ENCODE measurements around the gene VAT1L.

Gene VAT1L

GRCh38 chr16:77868478-77868877 lies 80.1 kb downstream of the VAT1L start:
- H3K27me3 ChIP-seq (ENCODE audit: control insufficient read depth, low read length): no peaks in the 10 kb centered on the region
- TF ChIP-seq CTCF (IDR thresholded peaks at IDR 0.05; ENCODE audit: low read depth, low read length, poor library complexity, severe bottlenecking) (no peak), EZH2phosphoT487 (IDR thresholded peaks at IDR 0.05; ENCODE audit: borderline replicate concordance, low read length) (no peak)
- no peaks in the 10 kb centered on the region for H3K36me3 ChIP-seq (ENCODE audit: control insufficient read depth, low read length)
- H3K4me3 ChIP-seq (ENCODE audit: low read length): no peak overlapping the region
- no peak overlapping the region for H3K4me2 ChIP-seq (ENCODE audit: low read length)
- no peaks in the 10 kb centered on the region for H3K9me3 ChIP-seq (ENCODE audit: control insufficient read depth, insufficient read depth, low read length)
- no peak overlapping the region for H3K27ac ChIP-seq (ENCODE audit: low read depth, low read length)
- H3K4me1 ChIP-seq (ENCODE audit: control insufficient read depth, low read length): no peaks in the 10 kb centered on the region
- no peaks in the 10 kb centered on the region for H3K9me2 ChIP-seq (replicated peaks; ENCODE audit: control insufficient read depth, low read length)
- no peaks in the 10 kb centered on the region for H3F3A ChIP-seq (ENCODE audit: control insufficient read depth, insufficient read depth)
- no peaks in the 10 kb centered on the region for H3K79me2 ChIP-seq (ENCODE audit: control insufficient read depth, low read length)
- H4K20me1 ChIP-seq (ENCODE audit: control insufficient read depth, insufficient read depth, low read depth, low read length): no peaks in the 10 kb centered on the region

- Histone ChIP-seq H3K4me3 (ENCODE audit: low read length) (no peak overlapping the region), H3K79me2 (ENCODE audit: control insufficient read depth, low read length) (no peaks in the 10 kb centered on the region), H3K4me1 (ENCODE audit: control insufficient read depth, low read length) (no peaks in the 10 kb centered on the region), H3K27ac (ENCODE audit: low read depth, low read length) (no peak overlapping the region), H4K20me1 (ENCODE audit: control insufficient read depth, insufficient read depth, low read depth, low read length) (no peaks in the 10 kb centered on the region), H3F3A (ENCODE audit: control insufficient read depth, insufficient read depth) (no peaks in the 10 kb centered on the region), H3K4me2 (ENCODE audit: low read length) (no peak overlapping the region), H3K27me3 (ENCODE audit: control insufficient read depth, low read length) (no peaks in the 10 kb centered on the region), H3K9me3 (ENCODE audit: control insufficient read depth, insufficient read depth, low read length) (no peaks in the 10 kb centered on the region), H3K36me3 (ENCODE audit: control insufficient read depth, low read length) (no peaks in the 10 kb centered on the region), H3K9me2 (replicated peaks; ENCODE audit: control insufficient read depth, low read length) (no peaks in the 10 kb centered on the region)
- TF ChIP-seq CTCF (IDR thresholded peaks at IDR 0.05; ENCODE audit: low read depth, low read length, poor library complexity, severe bottlenecking) (no peak), EZH2phosphoT487 (IDR thresholded peaks at IDR 0.05; ENCODE audit: borderline replicate concordance, low read length) (no peak)
Measured at GRCh38 chr16:77869997-77870813, 81.8 kb downstream of the VAT1L start.

DNA sequence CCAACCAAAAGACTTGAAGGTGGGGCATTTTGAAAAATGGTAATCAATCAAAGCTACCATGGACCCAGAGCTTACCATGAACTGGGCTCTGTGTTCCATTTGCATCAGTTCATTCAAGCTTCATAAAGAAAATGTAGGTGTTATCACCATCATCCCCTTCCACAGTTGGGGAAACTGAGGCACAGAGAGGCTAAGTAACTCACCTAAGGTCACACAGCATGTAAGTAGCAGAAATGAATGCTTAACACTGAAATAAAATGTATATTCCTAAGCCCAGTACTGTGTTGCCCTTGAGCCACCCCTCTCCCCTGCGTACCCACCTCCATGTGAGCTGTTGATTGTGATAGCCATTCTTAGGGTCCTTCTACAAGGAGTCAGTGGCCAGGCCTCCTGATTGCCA lies 83.6 kb downstream of the VAT1L start:
- Histone ChIP-seq H3K4me1 (ENCODE audit: control insufficient read depth, low read length) (no peaks in the 10 kb centered on the region), H3K4me3 (ENCODE audit: low read length) (no peak overlapping the region), H3K27me3 (ENCODE audit: control insufficient read depth, low read length) (no peaks in the 10 kb centered on the region), H3K27ac (ENCODE audit: low read depth, low read length) (no peak overlapping the region), H3F3A (ENCODE audit: control insufficient read depth, insufficient read depth) (no peaks in the 10 kb centered on the region), H4K20me1 (ENCODE audit: control insufficient read depth, insufficient read depth, low read depth, low read length) (no peaks in the 10 kb centered on the region), H3K9me3 (ENCODE audit: control insufficient read depth, insufficient read depth, low read length) (no peaks in the 10 kb centered on the region), H3K9me2 (replicated peaks; ENCODE audit: control insufficient read depth, low read length) (no peaks in the 10 kb centered on the region), H3K79me2 (ENCODE audit: control insufficient read depth, low read length) (no peaks in the 10 kb centered on the region), H3K36me3 (ENCODE audit: control insufficient read depth, low read length) (no peaks in the 10 kb centered on the region), H3K4me2 (ENCODE audit: low read length) (no peak overlapping the region)
- TF ChIP-seq EZH2phosphoT487 (IDR thresholded peaks at IDR 0.05; ENCODE audit: borderline replicate concordance, low read length): no peak
- no peak for TF ChIP-seq CTCF (IDR thresholded peaks at IDR 0.05; ENCODE audit: low read depth, low read length, poor library complexity, severe bottlenecking)
